ENCODE data around the gene TRPC6. TPM values are rescaled to one million over a fixed set of nuclear protein-coding genes. Genes with fewer than 3 reads are reported as not detected.

TRPC6 gene
- total RNA-seq, 1 experiment from 2014 or later: 1.3 TPM

- no peak for TF ChIP-seq ZNF219 (CRISPR knock-in tag; IDR thresholded peaks at IDR 0.05; ENCODE audit: borderline replicate concordance)
- TF ChIP-seq SOX15 (CRISPR knock-in tag; IDR thresholded peaks at IDR 0.05): no peak
- no peak for TF ChIP-seq ZNF121 (CRISPR knock-in tag; IDR thresholded peaks at IDR 0.05)
- TF ChIP-seq NR2C2 (CRISPR knock-in tag; IDR thresholded peaks at IDR 0.05): no peak
- TF ChIP-seq ERG (CRISPR knock-in tag; IDR thresholded peaks at IDR 0.05): no peak
- TF ChIP-seq NFYB (CRISPR knock-in tag; conservative IDR thresholded peaks at IDR 0.05; ENCODE audit: low read depth): no peak
- TF ChIP-seq, protein P1, sequence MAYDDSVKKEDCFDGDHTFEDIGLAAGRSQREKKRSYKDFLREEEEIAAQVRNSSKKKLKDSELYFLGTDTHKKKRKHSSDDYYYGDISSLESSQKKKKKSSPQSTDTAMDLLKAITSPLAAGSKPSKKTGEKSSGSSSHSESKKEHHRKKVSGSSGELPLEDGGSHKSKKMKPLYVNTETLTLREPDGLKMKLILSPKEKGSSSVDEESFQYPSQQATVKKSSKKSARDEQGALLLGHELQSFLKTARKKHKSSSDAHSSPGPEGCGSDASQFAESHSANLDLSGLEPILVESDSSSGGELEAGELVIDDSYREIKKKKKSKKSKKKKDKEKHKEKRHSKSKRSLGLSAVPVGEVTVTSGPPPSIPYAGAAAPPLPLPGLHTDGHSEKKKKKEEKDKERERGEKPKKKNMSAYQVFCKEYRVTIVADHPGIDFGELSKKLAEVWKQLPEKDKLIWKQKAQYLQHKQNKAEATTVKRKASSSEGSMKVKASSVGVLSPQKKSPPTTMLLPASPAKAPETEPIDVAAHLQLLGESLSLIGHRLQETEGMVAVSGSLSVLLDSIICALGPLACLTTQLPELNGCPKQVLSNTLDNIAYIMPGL (CRISPR knock-in tag; IDR thresholded peaks at IDR 0.05): no peak
- no peak for TF ChIP-seq TP53 (CRISPR knock-in tag; IDR thresholded peaks at IDR 0.05)
- TF ChIP-seq ZBTB21 (CRISPR knock-in tag; IDR thresholded peaks at IDR 0.05; ENCODE audit: borderline replicate concordance): no peak
- TF ChIP-seq EMX1 (CRISPR knock-in tag; IDR thresholded peaks at IDR 0.05): no peak
- no peak for TF ChIP-seq ZSCAN18 (CRISPR knock-in tag; IDR thresholded peaks at IDR 0.05)
- TF ChIP-seq TEAD1 (CRISPR knock-in tag; IDR thresholded peaks at IDR 0.05): no peak
- no peak for TF ChIP-seq ATF3 (CRISPR knock-in tag; conservative IDR thresholded peaks at IDR 0.05)
- TF ChIP-seq USF1 (CRISPR knock-in tag; IDR thresholded peaks at IDR 0.05): no peak
- CTCF ChIA-PET: no interaction called here
- DNase-seq (ENCODE audit: low spot score) (no peak), ATAC-seq (no peak)
- Mint-ChIP-seq H3K36me3 (no peaks in the 10 kb centered on the region), H3K27ac (no peak overlapping the region), H3K9me3 (no peaks in the 10 kb centered on the region), H3K27me3 (ENCODE audit: low read depth) (no peaks in the 10 kb centered on the region), H3K4me3 (no peak overlapping the region), H3K4me1 (no peaks in the 10 kb centered on the region)
- POLR2A ChIA-PET: no interaction called here
These were observed 86.5 kb downstream of the TRPC6 start for GRCh38 chr11:101497291-101497690.

- peaks cover 12% of the 10 kb centered on the region for H3K4me1 Mint-ChIP-seq
- ATAC-seq: no peak
- CTCF ChIA-PET: no interaction called here
- H3K9me3 Mint-ChIP-seq: peaks cover 4% of the 10 kb centered on the region; the same call in 1 of the 2 replicates
- TF ChIP-seq ZNF281 (CRISPR knock-in tag; IDR thresholded peaks at IDR 0.05) (no peak), CREB1 (CRISPR knock-in tag; IDR thresholded peaks at IDR 0.05) (no peak)
- TF ChIP-seq, protein P2, sequence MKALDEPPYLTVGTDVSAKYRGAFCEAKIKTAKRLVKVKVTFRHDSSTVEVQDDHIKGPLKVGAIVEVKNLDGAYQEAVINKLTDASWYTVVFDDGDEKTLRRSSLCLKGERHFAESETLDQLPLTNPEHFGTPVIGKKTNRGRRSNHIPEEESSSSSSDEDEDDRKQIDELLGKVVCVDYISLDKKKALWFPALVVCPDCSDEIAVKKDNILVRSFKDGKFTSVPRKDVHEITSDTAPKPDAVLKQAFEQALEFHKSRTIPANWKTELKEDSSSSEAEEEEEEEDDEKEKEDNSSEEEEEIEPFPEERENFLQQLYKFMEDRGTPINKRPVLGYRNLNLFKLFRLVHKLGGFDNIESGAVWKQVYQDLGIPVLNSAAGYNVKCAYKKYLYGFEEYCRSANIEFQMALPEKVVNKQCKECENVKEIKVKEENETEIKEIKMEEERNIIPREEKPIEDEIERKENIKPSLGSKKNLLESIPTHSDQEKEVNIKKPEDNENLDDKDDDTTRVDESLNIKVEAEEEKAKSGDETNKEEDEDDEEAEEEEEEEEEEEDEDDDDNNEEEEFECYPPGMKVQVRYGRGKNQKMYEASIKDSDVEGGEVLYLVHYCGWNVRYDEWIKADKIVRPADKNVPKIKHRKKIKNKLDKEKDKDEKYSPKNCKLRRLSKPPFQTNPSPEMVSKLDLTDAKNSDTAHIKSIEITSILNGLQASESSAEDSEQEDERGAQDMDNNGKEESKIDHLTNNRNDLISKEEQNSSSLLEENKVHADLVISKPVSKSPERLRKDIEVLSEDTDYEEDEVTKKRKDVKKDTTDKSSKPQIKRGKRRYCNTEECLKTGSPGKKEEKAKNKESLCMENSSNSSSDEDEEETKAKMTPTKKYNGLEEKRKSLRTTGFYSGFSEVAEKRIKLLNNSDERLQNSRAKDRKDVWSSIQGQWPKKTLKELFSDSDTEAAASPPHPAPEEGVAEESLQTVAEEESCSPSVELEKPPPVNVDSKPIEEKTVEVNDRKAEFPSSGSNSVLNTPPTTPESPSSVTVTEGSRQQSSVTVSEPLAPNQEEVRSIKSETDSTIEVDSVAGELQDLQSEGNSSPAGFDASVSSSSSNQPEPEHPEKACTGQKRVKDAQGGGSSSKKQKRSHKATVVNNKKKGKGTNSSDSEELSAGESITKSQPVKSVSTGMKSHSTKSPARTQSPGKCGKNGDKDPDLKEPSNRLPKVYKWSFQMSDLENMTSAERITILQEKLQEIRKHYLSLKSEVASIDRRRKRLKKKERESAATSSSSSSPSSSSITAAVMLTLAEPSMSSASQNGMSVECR (CRISPR knock-in tag; IDR thresholded peaks at IDR 0.05; ENCODE audit: borderline replicate concordance): no peak
- H3K36me3 Mint-ChIP-seq: no peaks in the 10 kb centered on the region
- POLR2A ChIA-PET: no interaction called here
- DNase-seq (ENCODE audit: low spot score): no peak
- no peak overlapping the region for H3K27ac Mint-ChIP-seq
- no peaks in the 10 kb centered on the region for H3K27me3 Mint-ChIP-seq (ENCODE audit: low read depth)
- H3K4me3 Mint-ChIP-seq: no peak overlapping the region
These were observed 96.0 kb downstream of the TRPC6 start for GRCh38 chr11:101487775-101488174.

All from WTC11 (cell line).